NCI-H2227 treated with DMSO at 0.1 percent for 48 hours (cell line): ENCODE results near the gene TMEM72.

Experiments
- DNase-seq: peaks from one replicate; lab custom pipeline; 2025; lab: John Stamatoyannopoulos, UW

TMEM72 gene

GRCh38 chr10:44890696-44891563 lies 20.2 kb upstream of the TMEM72 start:
- DNase-seq: no peak

GRCh38 chr10:44891721-44892120 lies 19.4 kb upstream of the TMEM72 start:
- no peak for DNase-seq

GRCh38 chr10:44893604-44894468 lies 17.3 kb upstream of the TMEM72 start:
- no peak for DNase-seq

GRCh38 chr10:44894691-44895090 lies 16.4 kb upstream of the TMEM72 start:
- no peak for DNase-seq

- DNase-seq: no peak
Observed at GRCh38 chr10:44895280-44895679, 15.9 kb upstream of the TMEM72 start.

GRCh38 chr10:44897049-44897448 lies 14.1 kb upstream of the TMEM72 start:
- no peak for DNase-seq

- no peak for DNase-seq
Observed at GRCh38 chr10:44898665-44899064, 12.5 kb upstream of the TMEM72 start.

- no peak for DNase-seq
Observed at GRCh38 chr10:44899450-44900080, 11.6 kb upstream of the TMEM72 start.

GRCh38 chr10:44902941-44903545 lies 8.1 kb upstream of the TMEM72 start:
- no peak for DNase-seq

GRCh38 chr10:44906486-44906885 lies 4.7 kb upstream of the TMEM72 start:
- no peak for DNase-seq

GRCh38 chr10:44907556-44907955 lies 3.6 kb upstream of the TMEM72 start:
- DNase-seq: no peak

GRCh38 chr10:44908066-44908749 lies 2.9 kb upstream of the TMEM72 start:
- DNase-seq: no peak

- DNase-seq: no peak
Observed at GRCh38 chr10:44908936-44909630, 2.1 kb upstream of the TMEM72 start.

GRCh38 chr10:44909910-44910309 lies 1.2 kb upstream of the TMEM72 start:
- DNase-seq: no peak

- no peak for DNase-seq
Observed at GRCh38 chr10:44910602-44911001, 535 bp upstream of the TMEM72 start.

GRCh38 chr10:44911951-44912350 lies 814 bp downstream of the TMEM72 start:
- DNase-seq: no peak

- peak; percentile 28 for DNase-seq
Observed at GRCh38 chr10:44913350-44914081, 2.4 kb downstream of the TMEM72 start.

GRCh38 chr10:44914891-44915290 lies 3.8 kb downstream of the TMEM72 start:
- DNase-seq: no peak

- no peak for DNase-seq
Observed at GRCh38 chr10:44916429-44916828, 5.3 kb downstream of the TMEM72 start.

- no peak for DNase-seq
Observed at GRCh38 chr10:44917848-44918247, 6.7 kb downstream of the TMEM72 start.
